Astrocyte (in vitro differentiated cells and primary cell): ENCODE results near the gene COL5A1. TPM values are rescaled to one million over a fixed set of nuclear protein-coding genes. Genes with fewer than 3 reads are reported as not detected.

Source experiments
- DNase-seq: peaks from one replicate; pipeline ENCODE4 v3.0.0-alpha.2; 2010; ENCODE audit warnings: low read depth
- FAIRE-seq: peaks from 2 replicates; lab custom pipeline; 2011; peaks lifted over from hg19 to GRCh38; lab: Jason Lieb, UNC
- H2AFZ ChIP-seq: 2 replicates; pipeline ENCODE4 v1.6.0; 2012; ENCODE audit warnings: low read depth, low read length, inconsistent platforms
- H3K27ac ChIP-seq: 2 replicates; pipeline ENCODE4 v1.5.1; 2011; ENCODE audit warnings: low read depth, low read length, inconsistent platforms
- H3K27me3 ChIP-seq: 2 replicates; pipeline ENCODE4 v1.6.0; 2011; ENCODE audit warnings: low read length, inconsistent platforms; ENCODE audit not compliant: insufficient read depth
- H3K36me3 ChIP-seq: 2 replicates; pipeline ENCODE4 v1.5.1; 2011; ENCODE audit warnings: low read length, inconsistent platforms; ENCODE audit not compliant: insufficient read depth
- H3K4me1 ChIP-seq: 2 replicates; pipeline ENCODE4 v1.5.1; 2011; ENCODE audit warnings: low read length, inconsistent platforms; ENCODE audit not compliant: insufficient read depth
- H3K4me2 ChIP-seq: 2 replicates; pipeline ENCODE4 v1.6.0; 2012; ENCODE audit warnings: low read length, inconsistent platforms
- H3K4me3 ChIP-seq: 2 replicates; pipeline ENCODE4 v1.5.1; 2011; ENCODE audit warnings: low read depth, mild to moderate bottlenecking, low read length, inconsistent platforms; ENCODE audit not compliant: insufficient read depth
- H3K79me2 ChIP-seq: 2 replicates; pipeline ENCODE4 v1.6.0; 2012; ENCODE audit warnings: mild to moderate bottlenecking, low read length, inconsistent platforms; ENCODE audit not compliant: insufficient read depth
- H3K9ac ChIP-seq: 2 replicates; pipeline ENCODE4 v1.6.0; 2012; ENCODE audit warnings: mild to moderate bottlenecking, low read length, inconsistent platforms
- H3K9me3 ChIP-seq: 2 replicates; pipeline ENCODE4 v1.5.1; 2012; ENCODE audit warnings: low read depth, mild to moderate bottlenecking, low read length, inconsistent platforms; ENCODE audit not compliant: insufficient read depth
- H4K20me1 ChIP-seq: 2 replicates; pipeline ENCODE4 v1.6.0; 2012; ENCODE audit warnings: low read length, inconsistent platforms; ENCODE audit not compliant: insufficient read depth
- H3K27ac Mint-ChIP-seq: one replicate; pipeline ENCODE4 v1.8.0; 2021; ENCODE audit warnings: mild to moderate bottlenecking, mixed read lengths; ENCODE audit not compliant: unreplicated experiment
- H3K27me3 Mint-ChIP-seq: one replicate; pipeline ENCODE4 v1.8.0; 2021; ENCODE audit warnings: low read depth, mixed read lengths; ENCODE audit not compliant: unreplicated experiment
- H3K36me3 Mint-ChIP-seq: one replicate; pipeline ENCODE4 v1.8.0; 2021; ENCODE audit warnings: low read depth, mixed read lengths; ENCODE audit not compliant: unreplicated experiment
- H3K4me1 Mint-ChIP-seq: one replicate; pipeline ENCODE4 v1.8.0; 2021; ENCODE audit warnings: low read depth, mixed read lengths; ENCODE audit not compliant: unreplicated experiment
- H3K4me3 Mint-ChIP-seq: one replicate; pipeline ENCODE4 v1.8.0; 2021; ENCODE audit warnings: mild to moderate bottlenecking, moderate library complexity, mixed read lengths; ENCODE audit not compliant: unreplicated experiment
- H3K9me3 Mint-ChIP-seq: one replicate; pipeline ENCODE4 v1.8.0; 2021; ENCODE audit warnings: mild to moderate bottlenecking, mixed read lengths; ENCODE audit not compliant: unreplicated experiment
- CTCF ChIP-seq: IDR thresholded peaks from 2 replicates; pipeline ENCODE4 v1.5.1; 2011; ENCODE audit warnings: low read depth, mild to moderate bottlenecking, inconsistent platforms, low read length, moderate library complexity; ENCODE audit not compliant: insufficient read depth
- EZH2 ChIP-seq: IDR thresholded peaks from 2 replicates; pipeline ENCODE4 v1.6.1; 2012; ENCODE audit warnings: mild to moderate bottlenecking, low read length, inconsistent platforms; ENCODE audit not compliant: insufficient read depth
- total RNA-seq: library from RNA; stranded (reverse); gene quantifications from 2 replicates; pipeline ENCODE4 v1.2.1, GENCODE V29; 2021

Gene COL5A1
- total RNA-seq, 1 donor from 2014 or later: 1,055 TPM

- Mint-ChIP-seq H3K27me3 (no peaks in the 10 kb centered on the region), H3K4me1 (peaks cover 32% of the 10 kb centered on the region), H3K36me3 (peaks cover 35% of the 10 kb centered on the region), H3K9me3 (no peaks in the 10 kb centered on the region), H3K4me3 (no peak overlapping the region), H3K27ac (no peak overlapping the region)
- Histone ChIP-seq H2AFZ (no peak overlapping the region), H3K79me2 (peaks cover 96% of the 10 kb centered on the region), H3K9me3 (no peaks in the 10 kb centered on the region), H3K4me2 (no peak overlapping the region), H4K20me1 (peaks cover 99% of the 10 kb centered on the region), H3K27me3 (no peaks in the 10 kb centered on the region), H3K27ac (no peak overlapping the region), H3K4me1 (peaks cover 30% of the 10 kb centered on the region), H3K9ac (no peak overlapping the region), H3K4me3 (no peak overlapping the region), H3K36me3 (peaks cover 34% of the 10 kb centered on the region)
- no peak for TF ChIP-seq EZH2
- TF ChIP-seq CTCF: no peak
- FAIRE-seq (no peak), DNase-seq (no peak)
These were observed 52.7 kb downstream of the COL5A1 start for GRCh38 chr9:134694368-134694665.

- Histone ChIP-seq H3K9me3 (no peaks in the 10 kb centered on the region), H3K36me3 (peaks cover 34% of the 10 kb centered on the region), H3K4me3 (no peak overlapping the region), H3K27me3 (no peaks in the 10 kb centered on the region), H2AFZ (no peak overlapping the region), H3K27ac (no peak overlapping the region), H3K4me2 (no peak overlapping the region), H3K4me1 (peaks cover 26% of the 10 kb centered on the region), H3K79me2 (peaks cover 96% of the 10 kb centered on the region), H4K20me1 (peaks cover 99% of the 10 kb centered on the region), H3K9ac (no peak overlapping the region)
- Mint-ChIP-seq H3K9me3 (no peaks in the 10 kb centered on the region), H3K36me3 (peaks cover 34% of the 10 kb centered on the region), H3K4me3 (no peak overlapping the region), H3K4me1 (peaks cover 36% of the 10 kb centered on the region), H3K27ac (no peak overlapping the region), H3K27me3 (no peaks in the 10 kb centered on the region)
- no peak for FAIRE-seq
- TF ChIP-seq CTCF (no peak), EZH2 (no peak)
- no peak for DNase-seq
These were observed 53.1 kb downstream of the COL5A1 start for GRCh38 chr9:134694714-134695113.

- H3K79me2 ChIP-seq: peaks cover 96% of the 10 kb centered on the region
- no peak for FAIRE-seq
- no peak overlapping the region for H3K27ac Mint-ChIP-seq
These were observed 53.5 kb downstream of the COL5A1 start for GRCh38 chr9:134695144-134695543.

More at GRCh38 chr9:134695144-134695543, 53.5 kb downstream of the COL5A1 start:
- H3K4me1 Mint-ChIP-seq: peaks cover 38% of the 10 kb centered on the region
- no peaks in the 10 kb centered on the region for H3K9me3 ChIP-seq
- H3K4me2 ChIP-seq: no peak overlapping the region
- no peaks in the 10 kb centered on the region for H3K9me3 Mint-ChIP-seq
- H4K20me1 ChIP-seq: peaks cover 99% of the 10 kb centered on the region
- H3K27me3 Mint-ChIP-seq: no peaks in the 10 kb centered on the region
- H3K4me3 ChIP-seq: no peak overlapping the region
- H3K36me3 ChIP-seq: peaks cover 38% of the 10 kb centered on the region
- no peak for DNase-seq
- no peak overlapping the region for H3K27ac ChIP-seq
- no peak overlapping the region for H3K4me3 Mint-ChIP-seq
- H3K9ac ChIP-seq: no peak overlapping the region
- H3K27me3 ChIP-seq: no peaks in the 10 kb centered on the region
- H2AFZ ChIP-seq: no peak overlapping the region
- peaks cover 22% of the 10 kb centered on the region for H3K4me1 ChIP-seq
- H3K36me3 Mint-ChIP-seq: peaks cover 32% of the 10 kb centered on the region
- no peak for TF ChIP-seq CTCF
- TF ChIP-seq EZH2: no peak
